Psoas muscle (tissue), 8 donors: Measurements from ENCODE around the gene LIMA1. TPM values are rescaled to one million over a fixed set of nuclear protein-coding genes. Genes with fewer than 3 reads are reported as not detected.

Experiments
- ATAC-seq, 4 donors: fragments of 200-7000 bp; cut with Tn5 transposase; one replicate each; pipeline ENCODE4 v1.9.1; 2020; ENCODE audit warnings: moderate library complexity in 3 of 4, mild to moderate bottlenecking in 2 of 4
- DNase-seq, 2 donors: peaks; one replicate each; pipeline ENCODE4 v3.0.0-alpha.2; 2020
- H3K27ac ChIP-seq: fragments of 200-600 bp; one replicate; pipeline ENCODE4 v1.8.0; 2022
- H3K27me3 ChIP-seq, 3 donors: fragments of 200-600 bp in 1 of 3; one replicate each; pipeline versions ENCODE4 v1.6.1 to v1.8.0; 2013 to 2022; ENCODE audit warnings: low read length in 2 of 3, mild to moderate bottlenecking in 2 of 3, moderate library complexity in 1 of 3; ENCODE audit not compliant: insufficient read depth in 3 of 3
- H3K36me3 ChIP-seq, 2 donors: fragments of 200-600 bp in 1 of 2; one replicate each; pipeline versions ENCODE4 v1.6.1 to v1.8.0; 2013 to 2022; ENCODE audit warnings: low read depth in 1 of 2, mild to moderate bottlenecking in 1 of 2, moderate library complexity in 1 of 2; ENCODE audit not compliant: insufficient read depth in 1 of 2
- H3K4me1 ChIP-seq: fragments of 200-600 bp; one replicate; pipeline ENCODE4 v1.8.0; 2022
- H3K4me3 ChIP-seq: fragments of 200-600 bp; one replicate; pipeline ENCODE4 v1.8.0; 2022; ENCODE audit warnings: mild to moderate bottlenecking
- H3K9me3 ChIP-seq: fragments of 200-600 bp; one replicate; pipeline ENCODE4 v1.8.0; 2022
- CTCF ChIP-seq: fragments of 200-600 bp; IDR thresholded peaks from one replicate; pipeline ENCODE4 v1.8.0; 2022; ENCODE audit warnings: antibody characterized with exemption
- WGBS, 3 donors: extraction: QIAGEN DNeasy Blood & Tissue Kit; methylation state at CpG; one replicate each; pipeline versions ENCODE4 v1.1.6 to v1.1.7; 2013; 5-methylcytosine and 5-hydroxymethylcytosine counted together
- intact Hi-C, 2 donors: fragments of 100-400 bp; cut with DNase I; formaldehyde crosslinking; loops; one replicate each; pipeline versions ENCODE4 v1.11.0 to v1.14.2; 2022
- polyA plus RNA-seq, 3 donors: library from polyadenylated mRNA; stranded (reverse); fragments of 200-250 nt; gene quantifications; one replicate each; pipeline ENCODE4 v1.2.3, GENCODE V29; 2013
- total RNA-seq, 4 donors: library from RNA; stranded (reverse); fragmentation: NEBNext Ultra II Directional in 2 of 4; extraction: Animal tissue kit (Norgen Biotek cat#: 25700) in 2 of 4; gene quantifications; one replicate each; pipeline versions ENCODE4 v1.2.1 to v1.2.4, GENCODE V29; 2021 to 2023
- donor health status: healthy with polysubstance abuse.
- donor health status: DM: no; HTN: no; CAD: no; lungs with moderate emphysema.
- donor health status: Bipolar disorder and iron deficiency.
- donor health status: healthy.
- donor health status: DM: yes; HTN: yes; CAD: no.
- donor health status: DM: no; HTN: no; CAD: no.
- donor health status: DM: no; HTN: no; CAD: no.
- donor health status: DM: yes; HTN: yes; CAD: no.

The LIMA1 gene
- total and polyA plus RNA-seq, 7 donors: 5.6 to 25.3 (median 9.0) TPM

DNA sequence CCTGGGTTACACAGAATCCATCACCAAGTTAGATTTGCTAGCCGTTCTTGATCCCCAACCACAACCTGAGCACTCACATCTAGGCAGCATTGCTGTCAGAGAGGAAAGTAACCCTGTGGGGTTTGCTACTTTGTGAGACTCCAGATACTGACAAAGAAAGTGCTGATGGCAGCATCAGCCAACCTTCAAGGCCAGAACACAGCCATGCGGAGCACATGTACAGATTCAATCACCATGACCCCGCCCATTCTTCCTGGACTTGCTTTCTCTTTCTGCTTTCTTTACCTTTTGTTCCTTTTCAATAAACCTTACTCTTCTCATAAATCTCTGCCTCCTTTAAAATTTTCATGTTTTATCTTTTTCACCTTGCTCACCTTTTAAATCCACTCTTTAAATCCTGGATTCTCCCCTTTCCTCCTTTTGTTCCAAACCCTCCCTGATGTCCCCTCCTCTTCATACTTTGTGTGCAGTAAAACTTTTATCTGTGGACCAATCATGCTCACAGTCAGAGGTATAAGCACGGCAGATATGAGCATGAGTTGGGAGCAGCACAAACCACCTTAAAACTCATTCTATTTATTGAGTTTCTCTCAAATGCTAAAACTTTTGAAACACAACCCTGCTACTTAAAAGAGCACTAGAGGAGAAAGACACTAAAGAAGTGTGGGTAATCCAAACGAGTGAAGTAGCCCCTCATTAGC, 94.3 kb downstream of the LIMA1 start:
- peaks cover 27% of the 10 kb centered on the region for H3K4me1 ChIP-seq
- no peak overlapping the region for H3K4me3 ChIP-seq
- peaks cover 0 to 57% of the 10 kb centered on the region in 2 donors for H3K36me3 ChIP-seq
- peak overlapping the region; percentile 50 for H3K27ac ChIP-seq
- DNase-seq (no peak), ATAC-seq (no peak)
- WGBS, 3 donors: 92 to 94% (median 92%) methylated on average over 5 of the region's 5 CpGs
- H3K27me3 ChIP-seq: no peaks in the 10 kb centered on the region
- TF ChIP-seq CTCF: no peak
- intact Hi-C loops: loop anchor here (5.0 kb wide), 2 partner anchors 123 to 128 kb away; no protein-coding TSS in a partner anchor
- H3K9me3 ChIP-seq: no peaks in the 10 kb centered on the region

- intact Hi-C loops: loop anchor here (5.0 kb wide), 2 partner anchors 124 to 129 kb away; no protein-coding TSS in a partner anchor
- TF ChIP-seq CTCF: no peak
- Histone ChIP-seq H3K4me3 (no peak overlapping the region), H3K36me3 (peaks cover 0 to 53% of the 10 kb centered on the region in 2 donors), H3K4me1 (peaks cover 27% of the 10 kb centered on the region), H3K27me3 (no peaks in the 10 kb centered on the region), H3K27ac (peak overlapping the region; percentile 50), H3K9me3 (no peaks in the 10 kb centered on the region)
- ATAC-seq: peak; percentile 28 to 76 (median 68)
- DNase-seq: no peak
- WGBS, 3 donors: 55 to 72% (median 65%) methylated on average over 4 of the region's 4 CpGs
Observed at GRCh38 chr12:50188241-50188781, 95.0 kb downstream of the LIMA1 start.

DNA sequence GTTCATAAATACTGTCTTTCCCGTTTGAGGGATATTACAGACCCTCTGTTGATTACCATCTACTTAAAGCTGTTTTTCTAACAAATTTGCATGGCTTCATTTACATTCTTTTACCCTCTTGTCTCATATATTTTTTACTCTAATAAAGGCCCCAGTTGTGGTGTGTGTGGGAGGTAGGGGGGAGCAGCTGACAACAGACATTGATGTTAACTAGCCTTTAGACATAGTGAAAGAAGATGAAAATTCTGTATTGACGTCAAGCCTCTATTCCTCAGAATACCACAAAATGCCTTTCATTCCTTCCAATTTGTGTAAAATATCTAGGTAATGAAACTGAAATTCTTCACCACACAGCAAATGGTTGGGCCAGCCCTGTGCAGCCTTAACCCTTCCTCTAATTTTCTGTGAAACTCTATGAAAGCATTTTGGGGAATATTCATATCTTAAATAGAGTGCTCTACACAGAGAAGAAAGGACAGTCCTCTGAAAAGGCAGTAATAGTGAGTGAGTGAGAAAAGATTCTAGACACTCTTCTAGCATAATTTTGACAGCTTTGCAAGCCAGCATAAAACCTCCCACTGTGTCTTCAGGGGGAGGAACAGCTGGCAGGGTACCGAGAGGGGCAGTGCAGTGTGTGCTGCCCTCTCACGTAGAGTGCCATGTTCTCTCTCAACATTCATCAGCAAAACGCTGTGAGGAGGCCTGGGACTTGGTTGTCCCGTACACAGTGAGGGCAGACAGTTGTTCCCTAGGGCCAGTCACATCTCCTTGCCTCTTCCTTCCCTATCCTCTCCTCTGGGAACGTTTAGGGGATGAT, 96.0 kb downstream of the LIMA1 start:
- intact Hi-C loops: loop anchor here (5.0 kb wide), 2 partner anchors 125 to 130 kb away; no protein-coding TSS in a partner anchor
- H3K4me1 ChIP-seq: peaks cover 27% of the 10 kb centered on the region
- TF ChIP-seq CTCF: no peak
- no peaks in the 10 kb centered on the region for H3K9me3 ChIP-seq
- H3K4me3 ChIP-seq: no peak overlapping the region
- no peaks in the 10 kb centered on the region for H3K27me3 ChIP-seq
- ATAC-seq (no peak), DNase-seq (no peak)
- H3K27ac ChIP-seq: peak overlapping the region; percentile 50
- H3K36me3 ChIP-seq: peaks cover 0 to 44% of the 10 kb centered on the region in 2 donors
- 48 to 59% (median 53%) methylated on average over 7 of the region's 7 CpGs for WGBS, 3 donors

DNA sequence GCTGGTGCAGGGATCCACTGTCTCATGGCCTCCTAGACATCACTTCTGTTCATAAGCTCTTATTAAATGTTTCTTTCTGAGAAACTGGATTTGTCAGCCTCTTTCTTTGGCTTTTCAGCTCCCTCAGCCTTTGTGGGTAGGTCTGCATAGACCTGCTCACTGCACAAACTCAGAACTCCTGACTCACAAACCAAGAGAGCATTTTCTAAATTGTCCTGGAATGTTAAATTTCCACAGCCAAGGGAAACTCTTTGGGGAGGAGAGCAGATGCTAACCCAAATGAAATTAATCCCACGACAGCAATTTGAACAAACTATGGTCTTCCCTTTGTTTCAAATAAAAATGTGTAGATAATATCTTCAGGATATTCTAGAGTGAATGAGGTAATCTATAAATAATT, 96.6 kb downstream of the LIMA1 start:
- DNase-seq: no peak
- H3K4me1 ChIP-seq: peaks cover 27% of the 10 kb centered on the region
- no peaks in the 10 kb centered on the region for H3K9me3 ChIP-seq
- no peak overlapping the region for H3K4me3 ChIP-seq
- H3K36me3 ChIP-seq: peaks cover 0 to 41% of the 10 kb centered on the region in 2 donors
- WGBS, 3 donors: 49 to 61% (median 61%) methylated on average over 1 of the region's 1 CpG
- intact Hi-C loops: loop anchor here (5.0 kb wide), 2 partner anchors 126 to 131 kb away; no protein-coding TSS in a partner anchor
- H3K27ac ChIP-seq: no peak overlapping the region
- no peak for ATAC-seq
- no peaks in the 10 kb centered on the region for H3K27me3 ChIP-seq
- TF ChIP-seq CTCF: no peak
